ENCODE results near the gene CBR1. TPM values are rescaled to one million over a fixed set of nuclear protein-coding genes. Genes with fewer than 3 reads are reported as not detected.

CBR1 gene
- total RNA-seq, 1 experiment from 2014 or later = 290 TPM

DNA sequence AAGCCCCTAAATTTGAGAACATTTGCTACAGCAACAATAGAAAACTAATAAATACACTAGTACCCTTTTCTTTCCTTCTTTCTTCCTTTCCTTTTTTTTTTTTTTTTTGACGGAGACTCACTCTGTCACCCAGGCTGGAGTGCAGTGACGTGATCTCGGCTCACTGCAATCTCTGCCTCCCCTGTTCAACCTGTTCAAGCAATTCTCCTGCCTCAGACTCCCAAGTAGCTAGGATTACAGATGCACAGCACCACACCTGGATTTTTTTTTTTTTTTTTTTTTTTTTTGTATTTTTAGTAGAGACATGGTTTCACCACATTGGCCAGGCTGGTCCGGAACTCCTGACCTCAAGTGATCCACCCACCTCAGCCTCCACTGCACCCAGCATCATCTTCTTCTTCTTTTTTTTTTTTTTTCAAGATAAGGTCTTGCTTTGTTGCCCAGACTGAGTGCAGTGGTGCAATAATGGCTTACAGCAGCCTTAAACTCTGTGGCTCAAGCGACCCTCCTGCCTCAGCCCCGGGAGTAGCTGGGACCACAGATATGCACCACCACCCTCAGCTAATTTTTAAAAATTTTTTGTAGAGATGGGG lies 45.4 kb downstream of the CBR1 start:
- no peak for DNase-seq (ENCODE audit: low spot score)

- DNase-seq (ENCODE audit: low spot score) = no peak
These were observed 47.5 kb downstream of the CBR1 start for GRCh38 chr21:36117286-36117741.

- no peak for DNase-seq (ENCODE audit: low spot score)
These were observed 50.6 kb downstream of the CBR1 start for GRCh38 chr21:36120304-36120888.

Other genes with a start within 250 kb of the CBR1 start
- 14.6 and 18.0 TPM in 2 replicates for gene SETD4, start 9.5 kb upstream of the CBR1 start, total RNA-seq (2014; rRNA removed; shearing (Covaris generic))
- gene CBR3, start 65.1 kb downstream of the CBR1 start, total RNA-seq (2014; rRNA removed; shearing (Covaris generic)) = 33.0 and 33.6 TPM in 2 replicates
- gene DOP1B, start 86.8 kb downstream of the CBR1 start, total RNA-seq (2014; rRNA removed; shearing (Covaris generic)) = 1.2 and 1.5 TPM in 2 replicates

Measured in H4 (cell line).